HG03159 (cell line): ENCODE data around the gene AP1S1.
"Not testable (repeated sequence)": the region's sequence is repeated elsewhere in the genome, so short reads cannot be mapped to it uniquely, and the experiment has no call there.

Source experiments
- ATAC-seq: cut with Tn5 transposase; IDR thresholded peaks from one replicate; pipeline ENCODE4 v1.9.1; 2021; ENCODE audit warnings: mild to moderate bottlenecking, moderate library complexity; ENCODE audit not compliant: unreplicated experiment

The AP1S1 gene

DNA sequence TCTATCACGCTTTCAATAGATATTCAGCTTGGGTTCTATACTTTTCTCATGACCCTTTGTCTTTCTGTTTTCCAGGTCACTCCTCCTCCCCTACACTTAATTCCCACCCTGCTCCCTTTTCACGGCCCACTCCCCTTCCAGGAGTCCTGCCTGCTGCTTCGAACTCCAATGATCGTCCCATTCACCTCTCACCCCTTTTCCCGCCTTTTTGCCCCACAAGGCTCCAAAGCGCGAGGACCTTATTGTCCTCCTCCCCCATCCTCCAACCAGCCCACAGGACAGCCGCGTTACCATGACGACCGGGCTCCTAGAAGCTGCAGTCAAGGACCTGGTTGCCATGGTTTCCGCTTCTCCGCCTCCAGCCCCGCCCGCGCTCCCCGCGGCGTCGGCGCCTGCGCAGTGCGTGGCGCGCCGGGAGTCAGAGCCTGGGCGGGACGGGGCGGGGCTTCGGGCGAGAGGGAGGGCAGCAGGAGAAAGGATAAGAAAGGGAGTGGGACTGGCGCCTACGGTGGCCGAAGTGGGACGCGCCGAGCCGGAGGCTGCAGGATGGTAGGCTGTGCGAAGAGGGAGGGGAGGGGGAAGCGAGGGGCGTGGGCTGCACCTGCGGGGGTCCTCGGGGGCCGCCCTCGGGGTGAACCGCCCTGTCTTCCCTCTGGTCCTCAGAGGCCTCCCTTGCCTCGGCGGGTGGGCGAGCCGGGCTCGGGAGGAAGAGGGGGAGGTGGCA is at the start of gene AP1S1:
Gene AP1S1 (plus strand): TSS at position 508 of the 724 bp plus-strand sequence. CDS start 39 bp downstream, at position 547.
- ATAC-seq, result peak; percentile 70

DNA sequence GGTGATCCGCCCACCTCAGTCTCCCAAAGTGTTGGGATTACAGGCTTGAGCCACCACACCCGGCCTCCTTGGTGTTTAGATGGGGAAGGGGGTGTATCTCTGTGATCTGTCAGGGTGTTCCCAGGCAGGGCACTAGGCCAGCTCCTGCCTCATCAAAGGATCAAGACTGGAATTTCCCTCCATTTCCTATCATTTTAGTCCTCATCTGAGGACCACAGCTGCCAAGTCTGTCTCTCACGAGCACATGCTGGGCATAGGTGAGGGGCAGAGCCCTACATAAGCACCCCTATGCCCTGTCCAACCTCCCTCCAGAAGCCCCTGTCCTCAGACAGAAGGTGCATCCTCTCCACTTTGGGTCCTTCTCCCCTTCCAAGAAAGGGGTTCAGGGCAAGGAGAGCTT is 49.5 kb upstream of the AP1S1 start:
- ATAC-seq, result no peak

DNA sequence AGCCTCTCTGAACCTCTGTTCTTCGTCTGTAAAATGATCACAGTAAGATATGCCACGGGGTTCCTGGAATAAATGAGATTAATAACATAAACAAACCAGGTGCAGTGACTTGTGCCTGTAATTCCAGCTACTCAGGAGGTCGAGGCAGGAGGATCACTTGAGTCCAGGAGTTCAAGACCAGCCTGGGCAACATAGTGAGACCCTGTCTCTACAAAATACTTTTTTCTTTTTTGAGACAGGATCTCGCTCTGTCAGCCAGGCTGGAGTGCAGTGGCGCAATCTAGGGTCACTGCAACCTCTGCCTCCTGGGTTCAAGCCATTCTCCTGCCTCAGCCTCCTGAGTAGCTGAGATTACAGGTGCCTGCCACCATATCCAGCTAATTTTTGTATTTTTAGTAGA is 49.0 kb upstream of the AP1S1 start:
- ATAC-seq, result not testable (repeated sequence)

DNA sequence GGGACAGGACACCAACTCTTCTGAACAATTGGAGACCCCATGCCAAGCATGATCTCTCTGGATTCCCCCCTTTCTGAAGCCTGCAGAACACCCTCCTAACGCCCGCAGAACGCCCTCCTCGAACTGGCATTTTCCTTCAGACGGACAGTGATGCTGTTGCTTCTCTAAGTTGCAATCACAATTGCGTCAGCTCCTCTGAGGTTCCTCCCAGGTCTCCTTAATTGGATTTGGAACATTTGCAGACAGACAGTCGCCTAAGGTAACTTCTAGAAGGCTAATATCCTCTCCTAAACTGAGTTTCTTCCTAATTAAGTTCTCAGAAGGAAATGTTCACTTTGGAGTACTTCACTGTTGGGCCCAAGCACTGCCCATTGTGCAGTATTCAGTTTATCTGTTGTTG is 47.9 kb upstream of the AP1S1 start:
- no peak for ATAC-seq

DNA sequence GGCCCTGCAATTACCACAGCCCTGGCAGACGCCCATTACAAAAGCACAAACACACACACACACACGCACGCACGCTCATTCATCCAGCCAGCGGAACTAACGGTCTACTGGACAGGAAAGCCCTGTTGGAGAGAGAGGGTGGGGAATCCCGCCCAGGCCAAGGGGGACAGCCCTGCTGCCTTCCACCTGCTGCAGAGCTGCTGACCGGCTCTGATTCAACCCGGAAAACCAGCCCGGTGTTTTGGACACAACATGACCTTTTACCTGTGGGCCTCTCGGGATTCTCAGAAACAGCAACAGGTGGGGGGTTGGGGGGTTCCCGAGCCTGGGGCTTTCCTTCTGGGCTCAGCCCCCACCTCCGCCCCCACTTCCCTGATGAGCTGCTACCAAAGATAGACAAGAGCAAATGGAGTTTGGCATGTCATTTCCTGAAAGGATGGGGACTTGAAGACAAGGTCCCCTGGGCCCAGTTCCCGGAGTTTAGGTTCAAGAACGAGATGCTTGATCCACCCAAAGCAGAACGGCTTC is 45.9 kb upstream of the AP1S1 start:
- no peak for ATAC-seq

DNA sequence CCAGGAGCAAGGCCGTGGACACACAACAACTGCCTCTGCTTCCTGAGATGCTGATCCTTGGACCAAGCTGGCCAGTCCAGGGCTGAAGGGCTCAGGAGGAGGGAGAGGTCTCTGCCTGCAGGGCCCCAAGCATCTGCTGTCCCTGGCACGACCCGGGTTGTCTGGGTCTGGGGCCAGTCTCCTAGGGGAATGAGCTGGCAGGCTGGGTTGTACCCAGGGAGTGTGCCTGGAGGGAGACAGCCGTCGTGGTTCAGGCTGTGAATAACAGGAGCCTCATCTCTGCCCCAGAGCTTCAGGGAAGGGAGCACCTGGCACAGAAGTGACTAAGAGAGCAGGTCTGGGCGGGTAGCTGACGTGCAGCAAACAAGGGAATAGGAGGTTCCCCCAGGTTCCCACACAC is 45.3 kb upstream of the AP1S1 start:
- no peak for ATAC-seq

DNA sequence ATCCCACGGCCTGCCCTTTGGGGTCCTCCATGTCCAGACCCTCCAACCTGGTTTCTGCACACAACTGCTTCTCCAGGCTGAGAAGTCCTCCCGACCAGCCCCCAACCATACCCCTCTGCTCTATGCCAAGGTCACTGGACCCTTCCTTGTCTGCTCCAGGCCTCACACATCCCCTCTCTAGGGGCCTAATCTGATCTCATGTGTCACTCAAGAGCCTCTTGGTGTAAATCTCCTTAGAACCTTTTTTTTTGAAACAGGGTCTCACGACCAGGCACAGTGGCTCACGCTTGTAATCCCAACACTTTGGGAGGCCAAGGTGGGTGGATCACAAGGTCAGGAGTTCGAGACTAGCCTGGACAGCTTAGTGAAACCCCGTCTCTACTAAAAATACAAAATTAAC is 44.9 kb upstream of the AP1S1 start:
- ATAC-seq, result no peak

DNA sequence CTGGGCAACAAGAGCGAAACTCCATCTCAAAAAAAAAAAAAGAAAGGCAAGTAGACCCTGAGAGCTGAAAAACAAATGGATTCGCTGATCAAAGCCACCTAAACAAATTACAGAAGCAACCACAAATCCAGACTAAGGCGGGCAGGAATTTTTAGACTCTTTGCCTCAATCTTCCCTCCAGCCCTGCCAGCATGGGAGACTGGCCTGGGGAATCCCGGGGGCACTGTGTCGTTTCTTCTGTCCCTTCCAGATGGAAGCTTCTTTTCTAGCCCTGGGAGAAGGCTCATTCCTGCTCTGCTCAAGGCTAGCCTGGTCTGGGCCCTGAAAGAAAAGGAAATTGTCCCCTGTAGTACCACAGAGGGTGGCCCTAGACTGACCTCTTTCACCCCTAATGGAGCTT is 43.0 kb upstream of the AP1S1 start:
- no peak for ATAC-seq

DNA sequence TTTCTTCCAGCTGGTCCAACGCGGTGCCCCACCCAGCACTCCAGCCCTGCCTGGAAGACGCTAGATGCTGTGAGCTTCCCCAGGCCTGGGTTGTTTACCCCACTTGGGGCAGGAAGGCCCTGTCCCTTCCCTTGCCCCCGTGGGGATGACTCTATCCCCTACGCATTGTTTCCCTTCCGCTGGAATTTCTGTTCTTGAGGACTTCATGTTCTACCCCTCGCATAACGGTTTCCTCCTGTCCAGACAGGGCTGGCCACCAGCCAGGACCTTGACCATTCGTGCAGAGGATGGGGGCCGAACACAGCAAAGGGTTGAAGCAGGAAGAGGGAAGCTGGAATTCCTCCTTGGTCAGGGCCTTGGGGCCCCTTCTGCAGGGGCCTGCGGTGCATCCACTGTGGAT is 42.0 kb upstream of the AP1S1 start:
- no peak for ATAC-seq

DNA sequence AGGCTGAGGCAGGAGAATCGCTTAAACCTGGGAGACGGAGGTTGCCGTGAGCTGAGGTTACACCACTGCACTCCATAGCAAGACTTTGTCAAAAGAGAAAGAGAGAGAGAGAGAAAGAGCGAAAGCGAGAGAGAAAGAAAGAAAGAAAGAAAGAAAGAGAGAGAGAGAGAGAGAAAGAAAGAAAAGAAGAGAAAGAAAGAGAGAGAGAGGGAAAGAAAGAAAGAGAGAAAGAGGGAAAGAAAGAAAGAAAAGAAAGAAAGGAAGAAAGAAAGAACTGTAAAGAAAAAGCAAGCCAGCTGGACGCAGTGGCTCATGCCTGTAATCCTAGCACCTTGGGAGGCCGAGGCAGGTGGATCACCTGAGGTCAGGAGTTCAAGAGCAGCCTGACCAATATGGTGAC is 41.1 kb upstream of the AP1S1 start:
- not testable (repeated sequence) for ATAC-seq

DNA sequence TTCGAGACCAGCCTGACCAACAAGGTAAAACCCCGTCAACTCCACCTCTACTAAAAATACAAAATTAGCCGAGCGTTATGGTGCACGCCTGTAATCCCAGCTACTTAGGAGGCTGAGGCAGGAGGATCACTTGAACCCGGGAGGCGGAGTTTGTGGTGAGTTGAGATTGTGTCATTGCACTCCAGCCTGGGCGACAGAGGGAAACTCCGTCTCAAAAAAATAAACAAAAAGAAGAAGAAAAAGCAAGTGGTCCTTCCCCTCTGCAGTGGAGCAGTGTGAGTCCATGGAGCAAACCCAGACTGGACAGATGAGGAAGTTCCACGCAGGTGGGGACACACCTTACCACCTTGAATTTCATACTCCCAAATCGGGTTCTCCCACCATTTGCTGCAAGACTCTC is 40.4 kb upstream of the AP1S1 start:
- ATAC-seq, result no peak

DNA sequence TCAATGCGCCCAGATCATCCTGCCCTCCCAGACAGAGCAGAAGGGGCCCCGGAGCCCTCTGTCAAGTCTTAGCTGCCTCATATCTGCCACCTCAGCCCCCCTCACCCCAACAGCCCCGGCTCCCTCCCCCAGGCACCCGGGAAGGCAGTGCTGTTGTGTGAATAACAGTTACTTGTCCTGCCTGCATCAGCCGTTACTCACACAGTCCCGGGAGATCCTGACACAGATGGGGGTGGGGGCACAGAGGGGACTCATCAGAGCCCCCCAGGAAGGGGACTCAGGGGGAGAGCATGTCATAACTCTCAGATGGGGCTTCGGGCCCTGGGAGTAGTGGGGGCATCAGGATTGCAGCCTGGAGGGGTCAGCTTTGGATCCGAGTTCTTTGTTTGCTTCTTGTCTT is 39.8 kb upstream of the AP1S1 start:
- ATAC-seq, result no peak

DNA sequence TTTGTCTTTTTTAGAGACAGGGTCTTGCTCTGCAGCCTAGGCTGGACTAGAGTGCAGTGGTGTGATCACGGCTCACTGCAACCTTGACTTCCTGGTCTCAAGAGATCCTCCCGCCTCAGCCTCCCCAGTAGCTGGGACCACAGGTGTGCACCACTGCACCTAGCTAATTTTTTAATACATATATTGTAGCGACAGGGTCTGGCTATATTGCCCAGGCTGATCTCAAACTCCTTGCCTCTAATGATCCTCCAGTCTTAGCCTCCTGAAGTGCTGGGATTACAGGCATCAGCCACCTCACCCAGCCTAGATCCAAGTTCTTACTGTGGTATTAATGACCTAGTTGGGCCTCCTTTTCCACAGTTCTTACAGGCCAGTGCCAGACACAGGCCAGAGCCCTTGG is 39.1 kb upstream of the AP1S1 start:
- no peak for ATAC-seq

DNA sequence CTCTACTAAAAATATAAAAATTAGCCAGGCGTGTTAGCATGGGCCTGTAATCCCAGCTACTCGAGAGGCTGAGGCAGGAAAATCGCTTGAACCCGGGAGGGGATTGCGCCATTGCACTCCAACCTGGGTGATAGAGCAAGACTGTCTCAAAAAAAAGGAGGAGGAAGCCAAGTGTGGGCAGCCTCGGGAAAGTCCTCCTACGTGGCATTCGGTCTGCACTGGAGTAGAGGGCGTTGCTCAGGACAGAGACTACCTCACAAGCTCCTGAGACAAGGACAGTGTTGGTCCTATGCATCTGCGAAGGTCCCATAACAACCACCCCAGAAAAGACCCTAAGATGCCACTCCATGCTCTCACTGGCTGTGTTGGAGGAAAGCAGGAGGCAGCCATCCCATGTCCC is 37.4 kb upstream of the AP1S1 start:
- no peak for ATAC-seq

DNA sequence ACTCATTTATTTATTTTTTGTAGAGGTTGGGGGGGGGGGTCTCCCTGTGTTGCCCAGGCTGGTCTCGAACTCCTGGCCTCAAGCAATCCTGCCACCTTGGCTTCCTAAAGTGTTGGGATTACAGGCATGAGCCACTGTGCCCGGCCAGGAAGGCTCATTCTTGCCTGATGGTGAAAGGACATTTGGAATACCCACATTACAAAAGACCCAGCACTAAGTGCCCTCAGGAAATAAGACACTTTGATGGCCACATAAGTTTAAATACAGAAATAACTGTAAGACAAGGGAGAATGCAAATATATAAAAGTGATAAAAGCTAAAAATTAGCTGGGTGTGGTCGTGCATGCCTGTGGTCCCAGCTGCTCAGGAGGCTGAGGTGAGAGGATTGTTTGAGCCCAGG is 35.4 kb upstream of the AP1S1 start:
- ATAC-seq, result no peak

DNA sequence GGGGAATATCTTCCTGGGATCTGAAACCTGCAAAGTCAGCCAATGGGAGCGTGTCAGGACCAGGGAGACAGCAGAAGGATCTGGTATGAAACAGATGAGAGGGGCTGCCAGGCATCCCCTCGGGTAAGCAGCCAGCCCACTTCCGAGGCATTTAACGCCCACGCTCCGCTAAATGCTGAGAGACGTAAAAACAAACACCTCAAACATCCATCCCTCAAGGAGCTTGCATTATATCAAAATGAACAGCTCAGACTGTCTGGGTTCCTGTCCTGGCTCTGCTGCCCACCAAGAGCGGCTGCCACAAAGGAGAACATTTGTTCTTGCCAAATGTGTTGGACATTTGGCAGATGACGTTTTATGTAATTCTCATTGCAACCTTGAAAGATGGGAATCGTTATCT is 34.4 kb upstream of the AP1S1 start:
- ATAC-seq, result no peak

DNA sequence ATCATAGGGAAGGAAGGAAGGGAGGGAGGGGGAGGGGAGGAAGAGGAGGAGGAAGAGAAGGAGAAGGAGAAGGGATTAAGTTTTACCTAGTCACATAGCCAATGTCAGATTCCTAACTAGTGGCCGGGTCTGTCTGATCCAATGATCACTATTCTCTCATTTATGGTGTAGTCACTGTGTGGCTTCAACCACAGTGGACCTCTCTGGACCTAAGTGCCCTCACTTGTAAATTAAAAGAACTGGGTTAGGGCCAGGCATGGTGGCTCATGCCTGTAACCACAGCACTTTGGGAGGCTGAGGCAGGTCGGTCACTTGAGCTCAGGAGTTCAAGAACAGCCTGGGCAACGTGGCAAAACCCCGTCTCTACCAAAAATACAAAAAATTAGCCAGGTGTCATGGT is 34.0 kb upstream of the AP1S1 start:
- ATAC-seq, result no peak

DNA sequence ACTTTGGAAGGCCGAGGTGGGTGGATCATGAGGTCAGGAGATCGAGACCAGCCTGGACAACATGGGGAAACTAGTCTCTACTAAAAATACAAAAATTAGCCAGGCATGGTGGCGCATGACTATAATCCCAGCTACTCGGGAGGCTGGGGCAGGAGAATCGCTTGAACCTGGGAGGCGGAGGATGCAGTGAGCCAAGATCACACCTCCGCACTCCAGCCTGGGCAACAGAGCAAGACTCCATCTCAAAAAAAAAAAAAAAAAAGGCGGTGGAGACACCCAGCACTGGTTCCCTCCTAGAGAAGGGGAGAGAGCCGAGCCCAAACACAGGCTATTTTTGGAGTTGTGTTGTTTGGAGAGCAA is 32.7 kb upstream of the AP1S1 start:
- ATAC-seq, result not testable (repeated sequence)

DNA sequence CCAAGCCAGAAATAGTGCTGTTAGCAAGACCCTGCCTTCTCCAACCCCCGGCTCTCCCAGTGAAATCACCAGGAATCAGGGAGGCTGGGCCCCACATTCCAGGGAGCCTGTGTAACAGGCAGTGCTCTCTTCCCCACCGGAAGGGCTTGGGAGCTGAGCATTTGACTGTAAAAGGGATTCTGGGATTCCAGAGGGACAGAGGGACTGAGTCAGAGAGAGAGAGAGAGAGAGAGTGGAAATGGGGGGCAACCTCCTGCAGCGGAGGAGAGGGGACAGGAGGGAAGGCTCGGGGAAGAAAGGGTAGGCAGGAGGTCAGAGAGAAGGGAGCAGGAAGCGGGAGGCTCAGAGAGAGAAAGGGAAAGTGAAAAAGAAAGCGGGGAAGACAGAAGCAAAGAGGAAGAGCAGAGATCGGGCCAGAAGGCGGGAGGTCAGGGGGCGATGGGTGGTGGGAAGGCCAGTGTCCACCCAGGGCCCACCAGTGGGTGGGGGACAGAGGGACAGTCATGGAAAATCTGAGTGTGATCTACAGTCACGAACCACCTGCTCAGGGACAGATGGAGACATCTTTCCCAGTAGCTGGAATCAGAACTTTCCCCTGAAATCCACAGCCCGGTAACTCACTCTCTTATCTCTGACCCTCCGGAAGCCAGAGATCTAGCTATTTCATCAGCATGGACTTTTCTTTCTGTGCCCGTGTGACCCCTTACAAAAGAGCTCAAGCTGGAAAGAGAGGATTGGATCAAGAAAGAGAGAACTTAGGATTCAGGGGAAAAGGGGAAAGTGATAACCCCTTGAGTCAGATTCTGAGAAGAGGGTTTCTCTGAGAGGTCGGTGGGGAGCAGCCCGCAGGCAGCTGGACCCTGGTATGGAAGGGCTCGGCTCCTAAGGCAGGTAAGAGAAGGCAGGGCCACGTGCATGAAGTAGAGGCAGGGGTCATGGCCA is 32.0 kb upstream of the AP1S1 start:
- ATAC-seq, result no peak

DNA sequence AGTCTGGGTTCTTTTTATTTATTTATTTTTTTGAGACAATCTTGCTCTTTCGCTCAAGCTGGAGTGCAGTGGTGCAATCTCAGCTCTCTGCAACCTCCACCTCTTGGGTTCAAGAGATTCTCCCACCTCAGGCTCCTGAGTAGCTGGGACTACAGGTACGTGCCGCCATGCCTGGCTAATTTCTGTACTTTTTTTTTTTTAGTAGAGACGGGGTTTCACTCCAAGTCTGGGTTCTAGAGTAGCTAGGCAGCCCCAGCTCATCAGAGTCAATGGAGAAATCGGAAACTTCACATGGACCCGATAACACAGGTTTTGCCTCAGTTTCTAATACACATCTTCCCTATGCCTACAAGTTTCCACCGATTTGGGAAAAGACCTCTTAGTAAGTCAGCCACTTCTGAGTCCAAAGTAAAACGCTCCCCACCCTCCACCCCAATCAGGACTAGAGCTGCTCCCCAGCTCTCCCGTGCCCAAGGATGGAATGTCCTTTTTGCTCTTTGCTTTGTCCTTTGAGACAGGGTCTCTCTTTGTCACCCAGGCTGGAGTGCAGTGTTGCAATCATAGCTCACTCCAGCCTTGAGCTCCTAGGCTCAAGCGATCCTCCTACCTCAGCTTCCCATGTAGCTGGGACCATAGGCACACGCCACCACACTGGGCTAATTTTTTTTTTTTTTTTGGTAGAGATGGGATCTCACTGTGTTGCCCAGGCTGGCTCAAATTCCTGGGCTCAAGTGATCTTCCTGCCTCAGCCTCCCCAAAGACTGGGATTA is 31.2 kb upstream of the AP1S1 start:
- no peak for ATAC-seq

DNA sequence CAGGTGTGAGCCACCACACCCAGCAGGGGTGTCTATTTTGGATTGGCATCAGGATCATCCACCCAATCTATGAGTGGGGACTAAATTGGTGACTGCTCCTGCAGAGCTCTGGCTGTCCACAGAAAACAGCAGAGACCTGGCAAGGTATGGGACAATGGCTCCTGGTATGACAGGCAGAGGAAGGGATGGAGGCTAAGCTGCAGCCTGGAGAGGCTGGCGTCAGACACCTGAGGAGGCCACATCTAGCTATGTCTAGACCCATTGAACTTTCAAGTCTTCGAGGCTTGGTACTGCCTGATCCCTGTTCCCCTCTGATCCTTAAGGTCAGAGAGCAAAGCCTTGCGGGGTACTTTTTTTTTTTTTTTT is 30.6 kb upstream of the AP1S1 start:
- ATAC-seq, result no peak
